Gastrocnemius medialis (tissue), 4 donors: ENCODE measurements around the gene MFRP. TPM values are rescaled to one million over a fixed set of nuclear protein-coding genes. Genes with fewer than 3 reads are reported as not detected.

ENCODE experiments used
- ATAC-seq, 2 donors: fragments of 150-250 bp; one replicate each; pipeline ENCODE4 v1.9.1; 2016
- DNase-seq, 2 donors: peaks; one replicate each; pipeline ENCODE4 v3.0.0-alpha.2; 2019
- H3K27ac ChIP-seq, 4 donors: fragments of 200-600 bp; sonication (generic); 1 replicate in 1 of 4; 2 replicates in 3 of 4; pipeline ENCODE4 v1.5.1; 2016 to 2018; ENCODE audit warnings: mild to moderate bottlenecking in 2 of 4, moderate library complexity in 1 of 4
- H3K27me3 ChIP-seq, 3 donors: fragments of 200-600 bp; sonication (generic) in 2 of 3; 1 replicate in 1 of 3; 2 replicates in 2 of 3; pipeline versions ENCODE4 v1.5.1 to v1.6.0; 2016 to 2019; ENCODE audit warnings: mild to moderate bottlenecking in 1 of 3, moderate library complexity in 1 of 3
- H3K36me3 ChIP-seq, 2 donors: fragments of 200-600 bp; sonication (generic) in 1 of 2; one replicate each; pipeline ENCODE4 v1.5.1; 2017 to 2018
- H3K4me1 ChIP-seq, 2 donors: fragments of 200-600 bp; sonication (generic) in 1 of 2; one replicate each; pipeline ENCODE4 v1.5.1; 2016 to 2017; ENCODE audit warnings: mild to moderate bottlenecking in 2 of 2
- H3K4me3 ChIP-seq, 4 donors: fragments of 200-600 bp; sonication (generic) in 3 of 4; 1 replicate in 1 of 4; 2 replicates in 3 of 4; pipeline ENCODE4 v1.5.1; 2016 to 2019; ENCODE audit warnings: mild to moderate bottlenecking in 2 of 4
- H3K9me3 ChIP-seq, 3 donors: fragments of 200-600 bp; sonication (generic) in 2 of 3; 1 replicate in 1 of 3; 2 replicates in 2 of 3; pipeline ENCODE4 v1.5.1; 2016 to 2019
- POLR2A ChIP-seq, 2 donors: fragments of 450-650 bp; IDR thresholded peaks; one replicate each; pipeline ENCODE4 v1.6.1; 2017; ENCODE audit warnings: antibody characterized with exemption in 2 of 2, mild to moderate bottlenecking in 2 of 2, moderate library complexity in 2 of 2
- in situ Hi-C, 4 donors: fragments of 200-750 bp; cut with MboI; loops; one replicate each; pipeline versions ENCODE4 v1.15.0 to v1.8.0; 2017; ENCODE audit warnings: low sequenced_read_pairs in 4 of 4
- intact Hi-C: fragments of 100-400 bp; cut with DNase I; formaldehyde crosslinking; loops from one replicate; pipeline ENCODE4 v1.15.1; 2023; ENCODE audit warnings: low total_unique reads
- total RNA-seq, 4 donors: library from RNA; depleted of rRNA; stranded (reverse); fragments of >200 nt; gene quantifications; one replicate each; pipeline versions ENCODE4 v1.1.0 to v1.2.3, GENCODE V29; 2016
- TF ChIP-seq, protein P1 (sequence below), 5 experiments: fragments of 450-650 bp in 3 of 5; fragments of 200-600 bp in 2 of 5; sonication (generic) in 2 of 5; IDR thresholded peaks in 4 of 5; conservative IDR thresholded peaks in 1 of 5; 1 replicate in 4 of 5; 2 replicates in 1 of 5; pipeline ENCODE4 v1.5.1; 2016 to 2019; ENCODE audit warnings: antibody characterized with exemption in 5 of 5, mild to moderate bottlenecking in 3 of 5, moderate library complexity in 3 of 5

The MFRP gene
- total RNA-seq, 4 donors from 2014 or later, result not detected

DNA sequence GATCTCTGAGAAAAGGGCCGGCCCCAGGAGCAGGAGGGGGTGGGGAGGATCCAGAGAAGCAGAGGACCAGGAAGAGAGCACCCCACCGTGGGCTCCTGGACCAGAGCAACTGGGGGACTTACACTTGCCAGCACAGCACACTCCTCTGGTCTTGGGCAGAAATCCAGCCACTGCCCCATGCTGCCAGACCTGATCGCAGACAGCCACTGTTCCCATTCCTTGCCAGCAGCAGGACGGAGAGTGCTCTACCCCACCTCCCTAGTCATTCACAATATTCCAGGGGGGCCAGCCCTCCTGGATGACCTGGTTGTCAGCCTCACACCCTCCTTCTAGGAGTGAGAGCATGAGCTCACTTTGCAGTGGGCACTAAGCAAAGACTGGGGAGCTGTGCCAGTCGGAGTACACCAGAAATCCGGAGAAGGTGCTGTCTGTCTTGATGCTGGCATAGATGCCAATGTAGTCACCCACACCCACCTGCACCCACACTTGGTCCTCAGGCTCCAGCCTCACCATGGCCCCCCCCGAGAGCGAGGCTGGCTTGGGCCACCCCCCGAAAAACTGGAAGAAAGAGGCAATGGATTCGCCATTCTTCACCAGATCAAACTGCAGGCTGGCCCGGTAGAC is 7.4 kb downstream of the MFRP start:
- H3K27ac ChIP-seq, result peak overlapping the region; percentile 72 to 90 (median 82)
- DNase-seq, result peak in 1 of 2 donors; percentile 26
- H3K4me1 ChIP-seq, result peaks cover 42 to 59% of the 10 kb centered on the region in 2 donors
- no peaks in the 10 kb centered on the region for H3K9me3 ChIP-seq
- TF ChIP-seq, protein P1, sequence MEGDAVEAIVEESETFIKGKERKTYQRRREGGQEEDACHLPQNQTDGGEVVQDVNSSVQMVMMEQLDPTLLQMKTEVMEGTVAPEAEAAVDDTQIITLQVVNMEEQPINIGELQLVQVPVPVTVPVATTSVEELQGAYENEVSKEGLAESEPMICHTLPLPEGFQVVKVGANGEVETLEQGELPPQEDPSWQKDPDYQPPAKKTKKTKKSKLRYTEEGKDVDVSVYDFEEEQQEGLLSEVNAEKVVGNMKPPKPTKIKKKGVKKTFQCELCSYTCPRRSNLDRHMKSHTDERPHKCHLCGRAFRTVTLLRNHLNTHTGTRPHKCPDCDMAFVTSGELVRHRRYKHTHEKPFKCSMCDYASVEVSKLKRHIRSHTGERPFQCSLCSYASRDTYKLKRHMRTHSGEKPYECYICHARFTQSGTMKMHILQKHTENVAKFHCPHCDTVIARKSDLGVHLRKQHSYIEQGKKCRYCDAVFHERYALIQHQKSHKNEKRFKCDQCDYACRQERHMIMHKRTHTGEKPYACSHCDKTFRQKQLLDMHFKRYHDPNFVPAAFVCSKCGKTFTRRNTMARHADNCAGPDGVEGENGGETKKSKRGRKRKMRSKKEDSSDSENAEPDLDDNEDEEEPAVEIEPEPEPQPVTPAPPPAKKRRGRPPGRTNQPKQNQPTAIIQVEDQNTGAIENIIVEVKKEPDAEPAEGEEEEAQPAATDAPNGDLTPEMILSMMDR (IDR thresholded peaks at IDR 0.05 in 4 of 5, conservative IDR thresholded peaks at IDR 0.05 in 1 of 5), result no peak
- TF ChIP-seq POLR2A (IDR thresholded peaks at IDR 0.05), result no peak
- intact Hi-C loops, result loop anchor here (5.0 kb wide), 2 partner anchors 132 to 237 kb away; partner anchors contain the start of genes CBL and DPAGT1
- no peaks in the 10 kb centered on the region for H3K36me3 ChIP-seq
- in situ Hi-C loops, result loop anchor here in 2 of 4 donors (10.0 kb wide), 2 partner anchors 136 to 144 kb away; no protein-coding TSS in a partner anchor
- H3K27me3 ChIP-seq, result peaks cover 5 to 11% (median 8%) of the 10 kb centered on the region in 3 donors
- H3K4me3 ChIP-seq, result peak overlapping the region; percentile 61 to 73 (median 66)
- no peak for ATAC-seq

GRCh38 chr11:119338318-119338890 is 8.1 kb downstream of the MFRP start:
- DNase-seq (peak in 1 of 2 donors; percentile 69), ATAC-seq (peak; percentile 20 to 28)
- Histone ChIP-seq H3K4me1 (peaks cover 42 to 59% of the 10 kb centered on the region in 2 donors), H3K4me3 (peak overlapping the region; percentile 2 to 61 (median 5)), H3K27me3 (peaks cover 5 to 11% (median 8%) of the 10 kb centered on the region in 3 donors), H3K9me3 (no peaks in the 10 kb centered on the region), H3K27ac (peak overlapping the region; percentile 47 to 90 (median 82)), H3K36me3 (no peaks in the 10 kb centered on the region)
- in situ Hi-C loops (loop anchor here in 2 of 4 donors (10.0 kb wide), 2 partner anchors 136 to 144 kb away; no protein-coding TSS in a partner anchor), intact Hi-C loops (loop anchor here (5.0 kb wide), 2 partner anchors 131 to 236 kb away; partner anchors contain the start of genes CBL and DPAGT1)
- TF ChIP-seq, protein P1 (IDR thresholded peaks at IDR 0.05 in 4 of 5, conservative IDR thresholded peaks at IDR 0.05 in 1 of 5), result peak; percentile 56 to 88 (median 83)
- TF ChIP-seq POLR2A (IDR thresholded peaks at IDR 0.05), result no peak

DNA sequence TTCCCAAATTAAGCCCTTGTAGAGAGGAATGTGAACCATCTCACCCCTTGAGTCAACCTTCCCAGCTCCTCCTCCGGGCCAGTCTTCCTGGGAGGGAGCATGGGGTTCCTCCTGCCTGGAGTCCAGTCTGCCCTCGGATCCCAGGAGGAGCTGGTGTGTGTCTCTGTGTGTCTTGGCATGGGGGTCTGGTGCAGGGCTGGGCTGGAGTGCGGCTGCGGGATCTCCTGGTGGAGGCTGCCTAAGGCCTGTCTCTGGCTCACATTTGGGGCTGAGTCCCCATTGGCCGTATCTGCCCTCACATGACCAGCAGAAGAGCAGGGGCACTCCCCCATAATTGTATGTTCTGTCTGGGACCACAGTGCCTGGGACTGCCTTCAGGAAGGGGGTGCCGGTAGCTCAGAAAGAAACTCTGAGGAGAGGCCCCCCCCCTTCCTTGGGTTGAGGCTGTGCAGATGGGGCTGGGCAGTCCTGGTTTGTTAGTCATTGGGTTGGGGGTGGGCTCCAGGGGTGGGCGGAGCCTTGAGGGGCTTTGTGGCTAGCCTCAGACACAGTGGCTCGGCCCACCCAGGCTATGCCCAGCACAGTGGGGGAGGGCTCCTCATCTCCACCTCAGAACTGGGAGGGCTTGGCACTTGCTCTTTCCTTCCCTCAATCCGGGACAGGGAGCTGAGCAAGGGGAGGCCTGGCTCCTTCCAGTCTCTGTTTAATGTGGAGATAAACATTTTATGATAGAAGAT is 8.8 kb downstream of the MFRP start:
- H3K9me3 ChIP-seq, result no peaks in the 10 kb centered on the region
- no peak for ATAC-seq
- no peak overlapping the region for H3K4me3 ChIP-seq
- H3K4me1 ChIP-seq, result peaks cover 42 to 59% of the 10 kb centered on the region in 2 donors
- TF ChIP-seq, protein P1 (IDR thresholded peaks at IDR 0.05 in 4 of 5, conservative IDR thresholded peaks at IDR 0.05 in 1 of 5), result no peak
- no peak for TF ChIP-seq POLR2A (IDR thresholded peaks at IDR 0.05)
- peaks cover 5 to 11% (median 8%) of the 10 kb centered on the region in 3 donors for H3K27me3 ChIP-seq
- peak overlapping the region in 3 of 4 donors; percentile 79 to 90 (median 86) for H3K27ac ChIP-seq
- in situ Hi-C loops, result loop anchor here in 2 of 4 donors (10.0 kb wide), 2 partner anchors 137 to 143 kb away; no protein-coding TSS in a partner anchor
- H3K36me3 ChIP-seq, result no peaks in the 10 kb centered on the region
- DNase-seq, result peak in 1 of 2 donors; percentile 15
- intact Hi-C loops, result loop anchor here (5.0 kb wide), 2 partner anchors 130 to 235 kb away; partner anchors contain the start of genes CBL and DPAGT1

GRCh38 chr11:119336744-119337469 is 9.6 kb downstream of the MFRP start:
- intact Hi-C loops (loop anchor here (5.0 kb wide), 2 partner anchors 130 to 235 kb away; partner anchors contain the start of genes CBL and DPAGT1), in situ Hi-C loops (loop anchor here in 2 of 4 donors (10.0 kb wide), 2 partner anchors 138 to 142 kb away; no protein-coding TSS in a partner anchor)
- peaks cover 5 to 11% (median 8%) of the 10 kb centered on the region in 3 donors for H3K27me3 ChIP-seq
- peak overlapping the region in 3 of 4 donors; percentile 79 to 98 (median 96) for H3K27ac ChIP-seq
- DNase-seq (peak in 1 of 2 donors; percentile 8), ATAC-seq (no peak)
- peaks cover 42 to 59% of the 10 kb centered on the region in 2 donors for H3K4me1 ChIP-seq
- no peak for TF ChIP-seq POLR2A (IDR thresholded peaks at IDR 0.05)
- TF ChIP-seq, protein P1 (IDR thresholded peaks at IDR 0.05 in 4 of 5, conservative IDR thresholded peaks at IDR 0.05 in 1 of 5), result no peak
- no peak overlapping the region for H3K4me3 ChIP-seq
- no peaks in the 10 kb centered on the region for H3K9me3 ChIP-seq
- H3K36me3 ChIP-seq, result no peaks in the 10 kb centered on the region
